ENCODE results near the gene PRKCB.

PRKCB gene

DNA sequence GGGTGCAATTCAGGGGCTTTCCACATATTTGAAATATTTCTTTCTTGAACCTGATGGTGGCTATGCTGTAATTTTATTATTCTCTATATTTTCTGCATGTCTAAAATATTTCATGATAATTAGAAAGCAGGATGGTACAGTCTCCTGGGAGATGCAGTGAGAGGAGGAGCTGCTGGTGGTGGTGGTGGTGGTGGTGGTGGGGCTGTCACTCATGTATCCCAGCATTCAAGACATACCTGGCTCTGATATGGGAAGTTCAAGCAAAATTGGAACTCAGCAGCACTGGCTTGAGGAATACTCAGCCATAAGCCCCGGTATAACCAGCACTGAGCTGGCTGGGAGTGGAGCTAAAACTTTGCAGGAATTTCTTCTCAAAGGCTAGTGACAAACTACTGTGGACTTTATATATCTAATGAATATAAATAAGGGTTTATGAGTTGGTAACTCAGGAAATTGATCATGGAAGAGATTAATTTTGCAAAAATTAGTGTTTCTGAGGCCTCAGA is 200.3 kb downstream of the PRKCB start:
- DNase-seq (ENCODE audit: low spot score) = no peak
- TF ChIP-seq CTCF (conservative IDR thresholded peaks at IDR 0.05; ENCODE audit: low read depth) = no peak
- ChIA-PET POLR2A (ENCODE audit: low non-redundant PET) (no interaction called here), CTCF (interaction anchor here (0.5 to 1.4 kb wide), 7 partner anchors 30 to 358 kb away, joined by 3 to 5 read pairs (median 3); no protein-coding TSS in a partner anchor)
- H3K27ac ChIP-seq = no peak overlapping the region

- peak; percentile 76 for DNase-seq (ENCODE audit: low spot score)
- CTCF ChIA-PET = interaction anchor here (0.5 to 1.4 kb wide), 8 partner anchors 31 to 359 kb away, joined by 3 to 5 read pairs (median 4); no protein-coding TSS in a partner anchor
Observed at GRCh38 chr16:24036614-24037013, 200.8 kb downstream of the PRKCB start.

DNA sequence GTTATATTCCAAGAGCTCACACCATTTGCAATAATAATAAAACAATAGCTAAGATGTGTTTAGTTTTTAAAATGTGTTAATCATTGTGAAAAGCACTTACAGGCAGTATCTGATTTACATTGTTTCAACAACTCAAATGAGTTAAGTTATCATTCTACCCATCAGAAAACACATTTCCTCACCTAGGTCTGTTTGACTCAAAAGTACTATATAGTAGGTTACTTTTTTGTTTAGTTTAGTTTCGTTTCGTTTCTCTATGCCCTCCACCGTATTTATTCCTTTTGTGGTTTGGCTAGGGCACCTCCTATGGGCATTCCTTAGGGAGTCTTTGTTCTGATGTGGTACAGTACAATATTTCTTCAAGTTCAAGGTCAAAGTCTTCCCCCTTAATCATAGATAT is 201.6 kb downstream of the PRKCB start:
- DNase-seq (ENCODE audit: low spot score) = no peak
- CTCF ChIA-PET = interaction anchor here (0.7 kb wide), 1 partner anchor 235 kb away, joined by 5 read pairs; no protein-coding TSS in a partner anchor
- no peak overlapping the region for H3K27ac ChIP-seq
- POLR2A ChIA-PET (ENCODE audit: low non-redundant PET) = no interaction called here
- no peak for TF ChIP-seq CTCF (conservative IDR thresholded peaks at IDR 0.05; ENCODE audit: low read depth)

More at GRCh38 chr16:24036614-24037013, 200.8 kb downstream of the PRKCB start:
- no peak overlapping the region for H3K27ac ChIP-seq
- POLR2A ChIA-PET (ENCODE audit: low non-redundant PET) = no interaction called here
- TF ChIP-seq CTCF (conservative IDR thresholded peaks at IDR 0.05; ENCODE audit: low read depth) = peak; percentile 74

GRCh38 chr16:24041834-24042631 is 206.2 kb downstream of the PRKCB start:
- ChIA-PET CTCF (interaction anchor here (0.6 to 4.7 kb wide), 15 partner anchors 12 to 543 kb away, joined by 3 to 25 read pairs (median 3); no protein-coding TSS in a partner anchor), POLR2A (ENCODE audit: low non-redundant PET) (no interaction called here)

GRCh38 chr16:24044467-24044866 is 208.7 kb downstream of the PRKCB start:
- H3K27ac ChIP-seq = no peak overlapping the region
- TF ChIP-seq CTCF (conservative IDR thresholded peaks at IDR 0.05; ENCODE audit: low read depth) = no peak
- ChIA-PET CTCF (interaction anchor here (1.8 to 4.7 kb wide), 2 partner anchors 209 to 461 kb away, joined by 3 to 25 read pairs; no protein-coding TSS in a partner anchor), POLR2A (ENCODE audit: low non-redundant PET) (no interaction called here)
- DNase-seq (ENCODE audit: low spot score) = no peak

More at GRCh38 chr16:24041834-24042631, 206.2 kb downstream of the PRKCB start:
- peak; percentile 67 for TF ChIP-seq CTCF (conservative IDR thresholded peaks at IDR 0.05; ENCODE audit: low read depth)
- no peak overlapping the region for H3K27ac ChIP-seq
- DNase-seq (ENCODE audit: low spot score) = peak; percentile 73

DNA sequence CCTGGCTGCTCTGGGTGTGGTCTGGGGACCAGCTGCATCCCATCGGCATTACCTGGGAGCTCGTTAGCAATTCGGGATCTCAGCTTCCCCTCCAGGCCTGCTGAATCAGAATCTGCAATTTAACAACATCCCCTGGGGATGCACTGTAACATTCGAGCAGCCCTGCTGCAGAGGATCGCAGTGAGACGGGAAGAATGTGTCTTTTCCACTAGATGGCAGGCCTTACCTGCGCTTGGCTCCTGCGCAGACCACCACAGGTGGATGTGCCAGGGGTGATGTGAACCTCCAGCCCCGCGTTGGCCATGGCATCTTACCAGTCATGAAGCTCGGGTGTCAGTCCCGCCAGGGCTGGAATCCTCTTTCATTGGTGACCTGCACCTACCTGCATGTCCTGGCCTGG is 209.9 kb downstream of the PRKCB start:
- 0 out of 2 replicates have a peak, but pooled peaks have one; percentile 12 for TF ChIP-seq CTCF (conservative IDR thresholded peaks at IDR 0.05; ENCODE audit: low read depth)
- peak; percentile 14 for DNase-seq (ENCODE audit: low spot score)
- ChIA-PET POLR2A (ENCODE audit: low non-redundant PET) (no interaction called here), CTCF (interaction anchor here (0.6 to 1.9 kb wide), 13 partner anchors 12 to 475 kb away, joined by 3 to 19 read pairs (median 4); no protein-coding TSS in a partner anchor)
- H3K27ac ChIP-seq = no peak overlapping the region

Measured in RWPE1 (cell line).